NCI-H510A treated with DMSO at 0.1 percent for 48 hours (cell line): ENCODE data around the gene RPA1.
"Not testable (repeated sequence)": the region's sequence is repeated elsewhere in the genome, so short reads cannot be mapped to it uniquely, and the experiment has no call there.

ENCODE experiments used
- DNase-seq: peaks from one replicate; lab custom pipeline; 2025; lab: John Stamatoyannopoulos, UW

Gene RPA1

GRCh38 chr17:1820528-1821252, 9.1 kb upstream of the RPA1 start:
- DNase-seq: no peak

DNA sequence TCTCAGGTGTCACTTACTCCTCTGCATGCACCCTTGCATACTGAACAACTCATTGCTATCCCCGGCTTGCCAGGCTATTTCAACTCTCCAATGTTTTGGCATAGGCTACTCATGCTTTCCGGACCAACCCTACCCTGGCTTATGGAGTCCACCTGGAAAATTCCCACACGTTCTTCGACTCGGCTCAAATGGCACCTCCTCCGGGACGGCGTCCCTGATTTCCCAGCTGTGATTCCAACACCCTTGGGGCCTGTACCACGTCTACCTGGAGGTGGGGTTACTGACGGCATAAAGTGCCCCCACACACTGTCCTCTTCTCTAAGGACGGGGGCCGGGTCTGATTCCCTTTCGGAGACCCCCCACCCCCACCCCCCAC, 601 bp upstream of the RPA1 start:
- no peak for DNase-seq

DNA sequence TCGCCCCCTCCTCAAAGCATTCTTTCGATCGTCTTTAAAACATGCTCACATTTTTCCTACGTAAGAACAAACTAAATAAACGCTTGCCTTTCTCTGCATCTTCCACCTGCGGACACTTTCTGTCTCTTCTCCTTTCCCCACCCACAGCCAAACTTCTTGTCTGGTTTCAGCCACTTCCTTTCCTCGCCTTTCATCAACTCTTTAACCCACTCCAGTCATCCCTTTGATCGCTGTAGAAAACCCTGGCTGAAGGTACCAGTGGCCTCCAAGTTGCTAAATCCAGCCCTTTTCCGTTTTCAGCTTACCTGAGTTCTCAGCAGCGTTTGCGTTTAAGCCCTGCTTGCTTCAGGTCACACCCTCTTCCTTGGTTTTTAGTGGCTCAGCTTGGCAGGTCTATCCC, 483 bp downstream of the RPA1 start:
- peak; percentile 9 for DNase-seq

DNA sequence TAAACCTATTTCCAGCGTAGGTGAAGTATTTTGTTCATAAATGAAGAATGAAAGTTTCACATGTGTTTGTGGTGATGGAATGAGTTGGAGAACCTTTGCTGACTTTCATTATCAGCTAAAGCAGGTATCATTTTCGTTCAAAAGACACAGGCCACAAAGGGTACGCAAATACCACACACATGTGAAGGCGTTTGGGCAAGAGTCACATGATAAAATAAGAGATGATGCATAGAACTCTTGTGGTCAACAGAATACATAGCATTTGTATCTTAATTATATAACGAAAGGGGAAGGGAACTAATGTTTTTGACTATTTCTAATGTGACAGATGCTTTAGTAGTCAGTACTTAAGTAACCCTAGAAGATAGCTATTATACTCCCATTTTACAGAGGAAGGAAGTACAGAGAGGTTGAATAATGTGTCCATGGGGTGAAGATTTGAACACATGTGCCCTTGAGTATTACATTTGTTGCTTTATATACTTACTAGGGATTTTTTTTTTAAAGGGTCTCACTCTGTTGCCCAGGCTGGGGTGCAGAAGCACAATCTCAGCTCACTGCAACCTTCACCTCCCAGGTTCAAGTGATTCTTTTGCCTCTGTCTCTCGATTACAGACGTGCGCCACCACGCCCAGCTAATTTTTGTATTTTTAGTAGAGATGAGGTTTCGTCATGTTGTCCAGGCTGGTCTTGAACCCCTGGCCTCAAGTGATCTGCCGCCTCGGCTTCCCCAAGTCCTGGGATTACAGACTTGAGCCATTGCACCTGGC, 4.8 kb downstream of the RPA1 start:
- no peak for DNase-seq

DNA sequence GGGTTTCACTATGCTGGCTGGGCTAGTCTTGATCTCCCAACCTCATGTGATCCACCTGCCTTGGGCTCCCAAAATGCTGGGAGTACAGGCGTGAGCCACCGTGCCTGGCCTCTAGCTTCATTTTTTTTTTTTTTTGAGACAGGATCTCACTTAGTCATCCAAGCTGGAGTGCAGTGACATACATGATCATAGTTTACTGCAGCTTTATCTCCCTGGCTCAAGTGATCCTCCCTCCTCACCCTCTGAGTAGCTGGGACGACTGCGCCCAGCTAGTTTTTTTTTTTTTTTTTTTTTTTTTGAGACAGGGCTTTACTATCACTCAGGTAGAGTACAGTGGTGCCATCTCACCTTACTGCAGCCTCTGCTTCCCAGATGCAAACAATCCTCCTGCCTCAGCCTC, 9.7 kb downstream of the RPA1 start:
- DNase-seq: no peak

DNA sequence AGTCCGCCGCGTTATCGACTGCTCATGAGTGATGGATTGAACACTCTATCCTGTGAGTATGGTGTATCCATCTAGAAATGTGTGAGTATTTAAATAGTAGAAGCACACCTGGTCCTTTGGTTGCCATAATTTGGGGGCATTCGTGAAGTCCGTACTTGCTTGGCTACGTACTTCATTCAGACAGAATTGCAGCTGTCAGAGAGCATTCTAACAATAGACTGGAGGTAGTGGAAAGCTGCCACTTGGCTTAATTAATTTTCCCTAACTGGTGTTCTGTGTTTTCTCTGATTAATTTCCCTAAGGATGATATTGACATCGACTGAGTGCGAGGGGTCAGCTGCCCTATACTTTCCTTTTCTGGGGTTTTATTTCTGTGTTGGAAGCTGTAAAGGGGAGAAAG, 14.1 kb downstream of the RPA1 start:
- no peak for DNase-seq

DNA sequence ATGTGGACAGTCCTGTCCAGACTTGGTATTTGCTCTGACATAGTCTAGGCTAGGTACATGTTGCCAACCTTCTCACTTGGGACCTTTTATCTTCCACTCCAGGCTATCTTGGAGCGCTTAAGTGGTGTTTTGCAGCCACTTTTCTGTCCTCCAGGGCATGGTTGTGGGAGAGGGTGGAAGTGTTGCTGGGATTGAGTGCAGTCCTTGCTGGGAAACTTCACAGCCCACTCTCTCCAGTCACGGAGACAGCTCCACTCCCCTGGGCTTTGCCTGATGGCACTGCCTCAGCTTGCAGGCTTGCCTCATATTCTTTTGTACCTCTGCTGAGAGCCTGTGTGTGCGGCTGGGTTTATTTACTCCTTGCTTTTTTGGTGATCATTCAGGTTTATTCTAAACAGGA, 17.4 kb downstream of the RPA1 start:
- DNase-seq: no peak

DNA sequence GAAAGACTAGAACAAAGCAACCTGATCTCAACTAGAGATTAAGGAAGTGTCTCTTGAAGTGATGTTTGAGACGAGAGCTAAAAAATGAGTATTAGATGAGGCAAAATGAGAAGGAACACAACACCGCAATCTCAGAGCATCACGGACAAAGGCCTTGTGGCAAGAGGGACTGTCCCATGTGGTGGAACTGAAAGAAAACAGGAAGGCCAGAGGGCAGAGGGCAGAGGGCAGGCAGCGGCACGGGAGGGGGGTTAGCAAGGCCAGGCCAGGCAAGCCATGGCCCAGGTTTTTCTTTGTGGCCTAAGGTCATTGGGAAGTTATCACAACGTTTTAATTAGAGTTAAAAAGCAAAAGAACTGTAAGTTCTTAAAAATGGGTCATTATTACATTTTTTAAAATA, 22.5 kb downstream of the RPA1 start:
- no peak for DNase-seq

DNA sequence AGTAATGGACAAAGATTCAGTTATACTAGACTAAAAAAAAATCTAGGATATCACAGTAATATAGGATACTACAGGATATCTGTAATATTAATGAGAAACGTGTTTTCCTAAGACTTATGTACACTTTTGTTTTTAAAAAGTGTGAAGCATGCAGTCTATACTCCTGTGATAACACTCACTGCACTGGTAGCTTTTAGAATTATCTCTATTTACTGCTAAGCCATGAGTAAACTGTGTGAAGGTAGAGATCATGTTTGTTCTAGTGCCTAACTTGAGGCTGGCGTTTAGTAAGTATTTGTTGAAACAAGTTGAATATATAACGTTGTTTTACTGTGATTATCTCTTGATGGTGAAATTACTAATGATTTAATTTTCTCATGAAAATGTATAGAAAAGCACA, 23.9 kb downstream of the RPA1 start:
- DNase-seq: no peak

DNA sequence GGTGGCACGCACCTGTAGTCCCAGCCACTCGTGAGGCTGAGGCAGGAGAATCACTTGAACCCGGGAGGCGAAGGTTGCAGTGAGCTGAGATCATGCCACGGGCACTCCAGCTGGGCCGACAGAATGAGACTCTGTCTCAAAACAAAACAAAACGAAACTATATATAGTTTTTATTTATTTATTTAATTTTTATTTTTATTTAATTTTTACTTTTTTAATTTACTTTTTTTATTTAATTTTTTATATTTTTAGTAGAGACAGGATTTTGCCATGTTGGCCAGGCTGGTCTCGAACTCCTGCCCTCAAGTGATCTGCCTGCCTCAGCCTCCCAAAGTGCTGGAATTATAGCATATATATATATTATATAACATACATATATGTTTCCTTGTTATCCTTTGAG, 26.7 kb downstream of the RPA1 start:
- DNase-seq: not testable (repeated sequence)

- DNase-seq: no peak
These were observed 31.2 kb downstream of the RPA1 start for GRCh38 chr17:1860978-1861377.

- no peak for DNase-seq
These were observed 31.7 kb downstream of the RPA1 start for GRCh38 chr17:1861391-1862010.

GRCh38 chr17:1865252-1866037, 35.6 kb downstream of the RPA1 start:
- peak; percentile 1 for DNase-seq

GRCh38 chr17:1867307-1867706, 37.5 kb downstream of the RPA1 start:
- DNase-seq: no peak

DNA sequence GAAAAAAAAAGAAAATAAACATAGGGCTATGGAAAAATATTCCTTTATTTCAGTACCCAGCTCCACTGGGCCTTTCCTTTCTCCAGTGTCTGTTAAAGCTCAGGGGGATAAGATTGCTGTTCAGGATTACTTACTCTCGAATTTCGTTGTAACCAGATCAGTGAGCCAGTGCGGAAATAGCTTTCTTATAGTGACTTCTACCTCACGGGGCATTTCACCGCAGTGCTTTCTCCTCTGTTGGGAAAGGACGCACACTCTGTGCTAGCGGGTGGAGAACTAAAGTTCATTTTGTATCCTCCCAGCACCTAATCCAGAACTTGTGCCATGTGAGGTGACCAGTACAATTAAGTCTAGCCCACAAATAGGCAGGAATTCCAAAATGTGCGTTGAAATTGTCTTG, 38.3 kb downstream of the RPA1 start:
- no peak for DNase-seq

- DNase-seq: no peak
These were observed 40.8 kb downstream of the RPA1 start for GRCh38 chr17:1870592-1870991.

DNA sequence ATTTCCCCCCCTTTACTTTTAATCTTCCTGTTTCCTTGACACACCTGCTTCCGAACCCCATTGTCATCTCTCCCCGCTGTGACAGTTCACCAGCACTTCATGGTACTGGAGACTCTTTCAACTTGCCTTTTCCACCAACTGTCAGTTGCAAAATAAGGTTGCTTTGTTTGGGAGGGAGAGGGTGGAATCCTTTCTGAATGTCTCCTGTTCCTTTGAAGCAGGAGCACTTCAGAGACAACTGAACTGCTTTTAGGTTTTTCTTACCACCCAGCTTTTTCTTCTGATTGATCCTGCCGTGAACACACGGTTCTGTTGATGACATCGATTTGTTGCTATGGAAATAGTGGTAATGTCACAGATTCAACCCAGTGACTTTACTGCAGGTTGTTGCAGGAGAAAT, 42.0 kb downstream of the RPA1 start:
- no peak for DNase-seq

GRCh38 chr17:1872254-1872653, 42.4 kb downstream of the RPA1 start:
- no peak for DNase-seq

DNA sequence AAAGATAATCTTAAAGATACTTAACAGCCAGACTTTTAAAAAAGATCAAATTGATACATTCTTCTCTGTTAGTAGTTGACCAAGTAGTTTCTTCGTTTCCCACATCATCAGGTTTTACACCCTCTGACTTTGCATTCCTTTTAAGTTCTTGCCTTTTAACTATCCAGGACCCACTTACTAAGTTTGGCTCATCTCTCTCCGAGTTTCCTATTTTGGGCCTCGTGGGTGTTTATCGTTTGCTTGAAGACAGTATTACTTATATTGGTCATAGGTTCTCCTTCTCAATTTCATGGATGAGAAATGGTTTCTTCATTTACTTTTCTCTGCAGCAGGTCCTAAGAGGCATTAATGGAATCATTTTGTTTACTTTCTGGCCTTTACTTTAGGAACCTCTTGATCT, 43.2 kb downstream of the RPA1 start:
- DNase-seq: no peak

DNA sequence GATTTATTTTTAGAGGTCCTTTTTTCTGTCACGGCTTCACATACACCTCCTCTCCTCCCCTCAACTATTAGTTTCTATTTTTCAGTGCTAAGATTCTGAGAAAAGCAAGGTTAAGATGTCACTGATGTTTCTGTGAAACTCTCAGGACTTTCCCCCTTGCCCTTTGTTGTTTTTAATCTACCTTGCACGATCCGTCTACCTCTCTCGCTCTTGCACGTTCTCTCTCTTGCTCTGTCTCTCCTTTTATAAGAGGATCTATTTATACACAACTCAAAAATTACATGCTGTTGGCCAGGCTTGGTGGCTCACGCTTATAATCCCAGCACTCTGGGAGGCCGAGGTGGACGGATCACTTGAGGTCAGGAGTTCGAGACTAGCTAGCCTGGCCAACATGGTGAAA, 43.6 kb downstream of the RPA1 start:
- no peak for DNase-seq

GRCh38 chr17:1875597-1875996, 45.8 kb downstream of the RPA1 start:
- no peak for DNase-seq

DNA sequence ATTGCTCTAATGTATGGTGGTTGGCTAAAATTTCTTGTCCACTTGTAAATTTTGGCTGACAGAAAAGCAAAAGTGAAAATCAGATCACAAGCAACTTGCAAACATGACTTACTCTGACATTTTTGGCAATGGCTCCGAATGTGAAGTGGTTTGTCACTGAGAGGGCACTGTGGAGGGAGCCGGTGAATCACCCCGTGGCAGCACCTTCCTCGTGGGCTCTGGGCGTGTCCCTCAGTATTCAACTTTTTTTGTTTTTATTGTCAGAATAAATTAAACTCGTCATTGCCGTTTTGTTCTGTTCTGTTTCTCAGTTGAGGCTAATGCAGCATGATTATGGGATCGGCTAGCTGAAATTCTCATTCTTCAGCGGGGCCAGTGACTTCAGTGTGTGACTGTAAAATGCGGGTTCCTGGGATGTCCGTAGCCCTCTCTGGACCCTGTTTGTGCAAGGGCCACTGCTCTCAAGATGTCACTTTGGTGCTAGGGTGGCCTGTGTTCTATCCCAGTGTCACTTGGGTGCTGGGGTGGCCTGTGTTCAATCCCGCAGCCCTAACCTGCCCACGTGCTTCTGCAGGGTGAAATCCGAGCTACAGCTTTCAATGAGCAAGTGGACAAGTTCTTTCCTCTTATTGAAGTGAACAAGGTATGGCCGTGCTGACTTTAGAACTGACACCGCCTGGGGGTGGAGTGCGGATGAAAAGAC, 48.8 kb downstream of the RPA1 start:
- no peak for DNase-seq
